Measurements from ENCODE around the gene GLCCI1.

Gene GLCCI1

GRCh38 chr7:8134089-8134733 lies 165.6 kb downstream of the GLCCI1 start:
- peak; percentile 55 for DNase-seq

GRCh38 chr7:8135417-8135816 lies 166.8 kb downstream of the GLCCI1 start:
- DNase-seq: no peak

- no peak for DNase-seq
Observed at GRCh38 chr7:8136051-8136730, 167.6 kb downstream of the GLCCI1 start.

All from CD4-positive, alpha-beta T cell treated with Interleukin-12 subunit alpha and Interleukin-12 subunit beta, for 1 hour (primary cell).